Measurements from ENCODE around the gene AAK1. TPM values are rescaled to one million over a fixed set of nuclear protein-coding genes. Genes with fewer than 3 reads are reported as not detected.
A peak's percentile ranks its signal among the peaks of the same experiment; 100 is the strongest.

Gene AAK1
- total RNA-seq, 1 donor from 2014 or later: 20.8 TPM

DNA sequence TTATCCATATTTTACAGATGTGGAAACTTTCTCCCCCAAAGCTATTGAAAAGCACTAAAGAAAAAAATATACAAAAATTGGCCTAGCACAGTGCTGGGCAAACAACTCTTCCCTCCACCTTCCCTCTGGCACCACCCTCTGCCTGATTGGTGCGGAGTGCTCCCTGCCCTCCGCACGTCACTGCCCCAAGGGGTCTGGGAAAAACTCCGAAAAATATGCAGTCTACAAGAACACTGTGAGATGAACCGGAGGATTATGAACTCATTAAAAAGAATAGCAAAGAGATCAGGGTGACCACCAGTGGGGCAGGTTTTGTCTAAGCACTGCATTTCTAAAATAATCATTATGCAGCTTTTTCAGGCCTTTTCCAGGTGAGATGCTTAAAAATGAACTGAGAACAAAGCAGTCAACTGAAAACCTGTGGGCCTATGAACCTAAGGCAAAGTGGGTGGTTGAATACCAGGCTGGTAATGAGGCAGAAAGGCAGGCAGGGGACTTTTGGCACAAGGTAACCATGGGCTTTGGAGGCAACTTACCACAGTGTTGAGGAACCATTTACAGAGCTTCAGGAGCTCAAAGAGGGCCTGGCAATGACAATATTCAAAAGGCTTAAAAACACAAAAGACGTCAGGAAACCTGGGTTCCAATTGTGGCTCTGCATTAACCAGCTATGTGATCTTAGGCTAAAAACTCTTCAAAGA is 57.5 kb downstream of the AAK1 start:
- Histone ChIP-seq H3K79me2 (ENCODE audit: low read depth) (no peaks in the 10 kb centered on the region), H3K9ac (no peak overlapping the region), H2AFZ (replicated peaks) (no peak overlapping the region), H3K27me3 (no peaks in the 10 kb centered on the region), H4K20me1 (ENCODE audit: low read depth) (no peaks in the 10 kb centered on the region), H3K4me3 (no peak overlapping the region), H3F3A (ENCODE audit: low read depth) (peaks cover 15% of the 10 kb centered on the region), H3K27ac (peak overlapping the region; percentile 71), H3K4me2 (peak overlapping the region; percentile 60), H3K9me3 (ENCODE audit: low read depth) (no peaks in the 10 kb centered on the region), H3K36me3 (no peaks in the 10 kb centered on the region), H3K4me1 (peaks cover 19% of the 10 kb centered on the region)
- Mint-ChIP-seq H3K36me3 (no peaks in the 10 kb centered on the region), H3K27ac (no peak overlapping the region), H3K9me3 (no peaks in the 10 kb centered on the region), H3K27me3 (ENCODE audit: insufficient read depth, low read depth) (no peaks in the 10 kb centered on the region), H3K4me3 (no peak overlapping the region), H3K4me1 (peaks cover 24% of the 10 kb centered on the region)
- TF ChIP-seq, protein P1, sequence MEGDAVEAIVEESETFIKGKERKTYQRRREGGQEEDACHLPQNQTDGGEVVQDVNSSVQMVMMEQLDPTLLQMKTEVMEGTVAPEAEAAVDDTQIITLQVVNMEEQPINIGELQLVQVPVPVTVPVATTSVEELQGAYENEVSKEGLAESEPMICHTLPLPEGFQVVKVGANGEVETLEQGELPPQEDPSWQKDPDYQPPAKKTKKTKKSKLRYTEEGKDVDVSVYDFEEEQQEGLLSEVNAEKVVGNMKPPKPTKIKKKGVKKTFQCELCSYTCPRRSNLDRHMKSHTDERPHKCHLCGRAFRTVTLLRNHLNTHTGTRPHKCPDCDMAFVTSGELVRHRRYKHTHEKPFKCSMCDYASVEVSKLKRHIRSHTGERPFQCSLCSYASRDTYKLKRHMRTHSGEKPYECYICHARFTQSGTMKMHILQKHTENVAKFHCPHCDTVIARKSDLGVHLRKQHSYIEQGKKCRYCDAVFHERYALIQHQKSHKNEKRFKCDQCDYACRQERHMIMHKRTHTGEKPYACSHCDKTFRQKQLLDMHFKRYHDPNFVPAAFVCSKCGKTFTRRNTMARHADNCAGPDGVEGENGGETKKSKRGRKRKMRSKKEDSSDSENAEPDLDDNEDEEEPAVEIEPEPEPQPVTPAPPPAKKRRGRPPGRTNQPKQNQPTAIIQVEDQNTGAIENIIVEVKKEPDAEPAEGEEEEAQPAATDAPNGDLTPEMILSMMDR (IDR thresholded peaks at IDR 0.05): no peak
- TF ChIP-seq EZH2 (IDR thresholded peaks at IDR 0.05) (no peak), EZH2phosphoT487 (IDR thresholded peaks at IDR 0.05) (no peak)
- peak; percentile 23 for DNase-seq (ENCODE audit: low spot score)

DNA sequence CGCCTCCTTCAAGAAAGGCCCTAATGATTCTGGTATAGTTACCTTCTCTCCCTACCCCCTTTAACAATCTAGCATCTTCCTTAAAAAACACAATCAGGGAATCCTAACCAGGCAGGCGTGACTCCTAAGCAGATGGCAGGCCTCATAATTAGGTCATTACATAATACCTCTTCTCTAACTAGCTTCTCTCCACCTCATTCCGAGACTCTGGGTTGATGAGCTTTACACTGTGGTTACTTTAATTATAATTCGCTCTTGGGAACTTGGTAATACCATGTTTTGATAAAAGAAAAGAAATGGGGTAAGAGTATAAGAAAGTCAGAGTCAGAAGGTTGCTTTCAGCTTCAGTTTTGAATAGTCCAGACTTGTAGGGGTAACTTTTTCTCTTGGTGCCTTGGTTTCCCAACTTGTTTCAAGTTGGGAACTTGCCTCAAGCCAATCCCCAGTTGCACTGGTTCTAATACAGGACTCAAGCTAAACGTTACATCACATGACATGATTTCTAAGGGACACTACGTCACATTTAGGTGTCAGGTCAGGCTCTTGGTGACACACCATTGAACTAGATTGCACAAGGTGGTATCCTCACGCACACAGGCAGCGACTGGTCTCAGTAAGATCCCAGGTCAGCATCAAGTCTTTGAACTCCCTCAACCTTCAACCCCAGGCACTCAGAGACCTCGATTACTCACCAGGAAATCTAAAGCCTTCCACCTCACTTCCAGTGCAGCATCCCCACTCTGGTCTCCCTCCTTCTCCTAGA is 59.2 kb downstream of the AAK1 start:
- Histone ChIP-seq H3K4me2 (no peak overlapping the region), H3K9ac (no peak overlapping the region), H3K36me3 (no peaks in the 10 kb centered on the region), H3K79me2 (ENCODE audit: low read depth) (no peaks in the 10 kb centered on the region), H3K27ac (no peak overlapping the region), H4K20me1 (ENCODE audit: low read depth) (no peaks in the 10 kb centered on the region), H3F3A (ENCODE audit: low read depth) (peaks cover 15% of the 10 kb centered on the region), H3K4me1 (peaks cover 13% of the 10 kb centered on the region), H3K4me3 (no peak overlapping the region), H3K9me3 (ENCODE audit: low read depth) (no peaks in the 10 kb centered on the region), H2AFZ (replicated peaks) (no peak overlapping the region), H3K27me3 (no peaks in the 10 kb centered on the region)
- no peaks in the 10 kb centered on the region for H3K27me3 Mint-ChIP-seq (ENCODE audit: insufficient read depth, low read depth)
- H3K27ac Mint-ChIP-seq: no peak overlapping the region
- H3K4me1 Mint-ChIP-seq: peaks cover 21% of the 10 kb centered on the region
- H3K4me3 Mint-ChIP-seq: no peak overlapping the region
- H3K36me3 Mint-ChIP-seq: no peaks in the 10 kb centered on the region
- H3K9me3 Mint-ChIP-seq: no peaks in the 10 kb centered on the region
- TF ChIP-seq EZH2phosphoT487 (IDR thresholded peaks at IDR 0.05) (no peak), EZH2 (IDR thresholded peaks at IDR 0.05) (no peak)
- TF ChIP-seq, protein P1 (IDR thresholded peaks at IDR 0.05): no peak
- DNase-seq (ENCODE audit: low spot score): no peak

DNA sequence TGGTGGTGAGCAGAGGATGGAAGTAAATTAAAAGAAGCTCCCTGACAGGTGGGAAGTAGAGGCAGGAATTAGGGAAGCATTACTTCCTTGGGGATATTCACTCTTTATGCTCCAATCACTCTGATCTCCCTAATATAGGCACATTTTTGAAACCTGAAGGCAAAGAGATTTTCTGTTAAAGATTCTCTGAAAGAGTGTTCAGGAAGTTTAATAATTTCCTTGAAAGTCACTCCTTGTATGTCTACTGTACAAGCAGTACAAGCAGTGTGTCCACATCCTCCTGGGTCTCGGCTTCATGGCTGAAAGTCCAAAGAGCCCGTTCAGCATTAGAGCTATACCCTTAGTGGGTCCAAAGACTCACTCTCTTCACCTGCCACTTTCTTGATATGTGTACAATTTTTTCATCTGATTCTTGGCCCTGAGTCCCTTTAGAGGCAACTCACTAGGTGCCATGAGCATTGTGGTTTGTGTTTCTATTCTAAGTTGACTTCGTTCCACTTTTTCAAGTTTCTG is 60.2 kb downstream of the AAK1 start:
- H3K9me3 ChIP-seq (ENCODE audit: low read depth): no peaks in the 10 kb centered on the region
- peaks cover 13% of the 10 kb centered on the region for H3K4me1 ChIP-seq
- DNase-seq (ENCODE audit: low spot score): no peak
- no peaks in the 10 kb centered on the region for H3K27me3 ChIP-seq
- H3K9ac ChIP-seq: no peak overlapping the region
- Mint-ChIP-seq H3K27ac (no peak overlapping the region), H3K27me3 (ENCODE audit: insufficient read depth, low read depth) (no peaks in the 10 kb centered on the region), H3K36me3 (no peaks in the 10 kb centered on the region), H3K4me3 (no peak overlapping the region), H3K4me1 (peaks cover 26% of the 10 kb centered on the region), H3K9me3 (no peaks in the 10 kb centered on the region)
- TF ChIP-seq EZH2phosphoT487 (IDR thresholded peaks at IDR 0.05) (no peak), EZH2 (IDR thresholded peaks at IDR 0.05) (no peak)
- TF ChIP-seq, protein P1 (IDR thresholded peaks at IDR 0.05): no peak
- peaks cover 15% of the 10 kb centered on the region for H3F3A ChIP-seq (ENCODE audit: low read depth)
- no peak overlapping the region for H3K27ac ChIP-seq
- H4K20me1 ChIP-seq (ENCODE audit: low read depth): no peaks in the 10 kb centered on the region
- H3K79me2 ChIP-seq (ENCODE audit: low read depth): no peaks in the 10 kb centered on the region
- no peaks in the 10 kb centered on the region for H3K36me3 ChIP-seq
- H3K4me3 ChIP-seq: no peak overlapping the region
- H2AFZ ChIP-seq (replicated peaks): no peak overlapping the region
- H3K4me2 ChIP-seq: no peak overlapping the region

Measured in neural progenitor cell (in vitro differentiated cells).